ENCODE data around the gene GUCA1C.

Gene GUCA1C

DNA sequence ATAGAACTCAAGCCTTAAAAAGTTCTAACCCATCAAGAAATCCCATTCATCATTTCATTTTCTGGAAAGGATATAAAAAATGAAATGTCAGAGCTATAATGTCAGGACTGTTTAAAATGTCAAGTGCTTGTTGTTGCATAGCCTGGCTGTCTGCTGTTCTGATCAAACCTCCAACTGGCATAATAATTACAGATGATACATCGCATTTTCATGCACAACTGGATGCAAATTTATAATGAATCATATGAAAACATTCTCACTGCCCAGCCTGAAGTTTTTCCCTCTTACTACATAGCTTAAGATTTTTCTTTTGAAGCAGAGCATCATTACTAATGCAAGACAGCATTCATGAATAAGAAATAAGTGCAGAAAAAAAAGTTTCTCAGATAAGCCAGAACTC lies 46.5 kb downstream of the GUCA1C start:
- DNase-seq (ENCODE audit: low read depth), result peak; percentile 1

- DNase-seq (ENCODE audit: low read depth), result no peak
Measured at GRCh38 chr3:108899530-108899929, 54.1 kb downstream of the GUCA1C start.

DNA sequence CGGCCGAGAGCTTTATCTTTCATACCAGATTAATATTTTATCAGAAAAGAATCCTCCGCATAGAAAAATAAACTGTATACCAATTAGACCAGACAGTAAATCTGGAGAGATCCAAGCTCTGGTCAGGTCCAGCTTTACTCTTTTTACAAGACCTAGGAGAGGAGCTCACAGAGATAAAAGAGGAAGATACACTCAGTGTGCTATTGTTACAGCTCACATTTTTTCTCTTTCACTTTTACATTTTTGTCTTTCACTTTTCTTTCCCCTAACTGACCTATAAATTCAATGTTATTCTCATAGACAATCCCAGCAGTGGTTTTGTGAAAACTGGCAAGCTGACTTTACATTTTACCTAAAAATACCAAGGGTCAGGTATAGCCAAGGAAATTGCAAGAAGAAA lies 55.8 kb downstream of the GUCA1C start:
- DNase-seq (ENCODE audit: low read depth), result no peak

DNA sequence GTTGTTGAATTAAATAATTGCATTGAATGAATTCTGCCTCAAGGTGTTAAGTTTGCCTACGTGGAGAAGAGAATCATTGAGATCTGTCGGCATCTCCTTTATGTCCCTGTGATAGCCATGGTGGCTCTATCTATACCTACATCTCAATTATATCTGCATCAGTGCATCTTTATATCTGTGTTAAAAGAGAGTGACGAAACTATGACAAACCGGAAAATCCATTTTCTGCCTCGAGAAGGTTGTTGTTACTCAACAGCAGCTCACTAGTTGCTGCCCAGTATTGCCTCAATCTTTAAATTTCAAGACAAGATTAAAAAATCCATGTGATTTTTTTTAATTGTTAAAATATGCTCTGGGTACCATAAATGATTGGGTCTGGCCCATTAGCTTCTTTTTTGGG lies 58.7 kb downstream of the GUCA1C start:
- no peak for DNase-seq (ENCODE audit: low read depth)

- DNase-seq (ENCODE audit: low read depth), result no peak
Measured at GRCh38 chr3:108891833-108892232, 61.8 kb downstream of the GUCA1C start.

- DNase-seq (ENCODE audit: low read depth), result no peak
Measured at GRCh38 chr3:108887777-108888176, 65.9 kb downstream of the GUCA1C start.

DNA sequence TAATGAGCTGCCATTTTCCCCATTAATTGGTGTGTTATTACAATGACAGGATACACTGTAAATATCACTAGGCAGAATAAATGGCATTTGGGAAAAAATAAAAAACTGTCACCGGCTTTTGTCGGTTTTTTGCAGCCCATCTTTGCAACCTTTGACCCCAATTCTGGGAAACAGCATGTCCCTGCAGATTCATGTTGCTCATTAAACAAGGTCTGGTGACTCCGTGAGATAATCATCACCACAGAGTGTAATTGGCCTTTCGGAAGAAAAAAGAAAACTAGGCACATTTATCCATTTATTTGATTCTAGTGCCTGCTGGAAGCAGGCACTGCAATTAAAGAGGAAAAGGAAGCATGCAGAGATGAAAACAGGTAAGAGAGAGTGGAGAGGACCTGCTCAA lies 66.6 kb downstream of the GUCA1C start:
- no peak for DNase-seq (ENCODE audit: low read depth)

DNA sequence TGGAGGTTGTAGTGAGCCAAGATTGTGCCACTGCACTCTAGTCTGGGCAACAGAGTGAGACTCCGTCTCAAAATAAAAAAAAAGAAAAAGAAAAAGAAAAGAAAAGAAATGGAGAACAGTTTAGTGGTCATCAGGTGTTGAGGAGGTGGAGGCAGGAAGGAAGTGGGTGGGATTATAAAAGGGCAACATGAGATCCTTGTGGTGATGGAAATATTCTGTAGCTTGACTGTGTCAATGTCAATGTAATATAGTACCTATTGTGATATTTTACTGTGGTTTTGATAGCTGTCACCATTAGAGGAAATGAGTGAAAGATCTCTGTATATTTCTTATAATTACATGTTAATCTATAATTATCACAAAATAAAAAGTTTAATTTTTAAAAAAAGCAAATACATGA lies 70.3 kb downstream of the GUCA1C start:
- DNase-seq (ENCODE audit: low read depth), result no peak

- DNase-seq (ENCODE audit: low read depth), result no peak
Measured at GRCh38 chr3:108882762-108883161, 70.9 kb downstream of the GUCA1C start.

DNA sequence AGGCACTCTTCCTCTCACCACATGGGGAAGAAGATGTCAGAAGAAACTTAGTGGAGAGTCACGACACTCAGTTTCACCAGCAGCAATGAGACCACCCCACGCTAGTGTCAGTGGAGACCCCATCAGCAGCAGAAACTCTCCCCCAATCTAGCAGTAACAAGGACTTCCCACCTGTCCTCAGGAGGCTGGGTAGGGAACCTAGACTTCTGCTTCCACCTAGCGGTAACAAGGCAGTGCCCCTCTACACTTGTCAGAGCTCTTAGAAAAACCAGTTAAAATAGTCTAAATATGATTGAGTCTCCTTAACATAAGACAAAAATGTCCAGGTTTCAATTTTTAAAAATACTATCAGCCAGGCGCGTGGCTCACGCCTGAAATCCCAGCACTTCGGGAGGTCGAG lies 73.8 kb downstream of the GUCA1C start:
- no peak for DNase-seq (ENCODE audit: low read depth)

DNA sequence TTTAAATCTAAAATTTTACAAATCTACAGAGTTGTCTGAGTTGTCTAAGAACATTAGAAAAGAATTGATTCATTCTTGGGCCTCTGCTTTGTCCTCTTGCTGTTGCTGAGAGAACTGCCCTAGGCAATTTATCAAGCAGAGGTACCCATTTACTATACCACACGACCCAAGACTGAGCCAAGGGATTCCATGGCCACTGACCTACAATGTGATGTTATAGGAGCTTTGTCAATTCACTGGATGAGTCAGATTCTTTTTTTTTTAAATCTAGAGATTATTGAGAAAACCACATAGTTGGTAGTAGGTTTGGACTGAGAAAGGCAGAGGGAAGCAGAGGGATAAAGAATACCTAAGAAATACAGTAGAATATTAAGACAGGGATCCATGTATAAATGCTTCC lies 75.8 kb downstream of the GUCA1C start:
- DNase-seq (ENCODE audit: low read depth), result peak; percentile 3

DNA sequence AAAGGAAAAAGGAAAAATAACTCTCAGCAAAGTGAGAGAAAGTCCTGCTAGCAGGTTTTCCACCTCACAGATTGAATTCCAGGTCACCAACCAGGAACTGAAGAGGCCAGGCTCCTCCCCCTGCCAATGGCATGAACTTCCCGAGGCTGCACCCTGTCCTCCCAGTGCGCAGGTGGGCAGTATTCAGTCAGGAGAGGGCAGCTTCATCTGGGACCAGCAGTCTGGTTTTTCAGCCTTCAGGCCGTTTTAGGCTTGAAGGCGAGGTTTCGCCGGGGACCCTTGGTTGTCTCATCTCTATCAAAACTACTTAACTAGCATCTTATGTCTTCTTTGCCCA lies 89.9 kb downstream of the GUCA1C start:
- DNase-seq (ENCODE audit: low read depth), result no peak

DNA sequence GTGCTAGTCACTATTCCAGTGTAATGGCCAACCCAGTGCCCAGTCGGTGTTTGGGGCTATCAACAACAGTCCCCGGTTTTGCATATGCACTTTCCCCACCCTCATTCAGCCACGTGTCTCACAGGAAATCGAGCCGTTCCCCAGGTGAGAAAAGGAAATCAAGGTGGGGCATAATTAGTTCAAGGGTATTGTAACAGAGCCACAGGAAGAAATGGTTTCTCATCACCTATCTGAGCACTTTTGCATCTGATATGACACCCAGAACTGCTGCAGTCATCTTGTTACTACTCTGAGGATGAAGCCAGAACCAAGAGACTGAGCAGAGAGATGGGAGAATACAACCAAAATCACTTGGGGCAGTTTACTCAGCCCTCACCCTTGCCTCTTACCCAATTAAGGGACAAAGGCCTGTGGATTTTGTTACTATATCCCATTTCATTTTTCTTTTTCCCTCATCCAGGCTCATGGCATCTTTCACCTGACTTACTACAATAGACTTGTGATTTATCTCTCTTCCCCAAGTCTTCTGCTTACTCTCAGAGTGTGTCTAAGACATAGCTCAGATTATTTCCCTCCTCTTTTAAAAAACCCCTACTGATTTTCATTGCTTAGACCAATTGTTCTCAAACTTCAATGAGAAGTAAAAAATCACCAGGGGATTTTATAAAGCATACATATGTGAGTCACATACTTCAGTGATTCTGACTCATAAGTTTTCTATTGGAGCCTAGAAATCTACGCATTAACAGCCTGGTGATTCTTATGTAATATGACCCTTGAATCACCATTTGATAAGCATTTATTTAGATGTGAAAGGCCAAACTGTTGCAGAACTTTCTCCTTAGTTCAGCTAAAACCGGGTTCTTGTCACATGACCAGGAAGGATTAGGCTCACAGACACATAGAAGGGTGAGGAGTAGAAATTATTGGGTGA lies 90.5 kb downstream of the GUCA1C start:
- DNase-seq (ENCODE audit: low read depth), result peak; percentile 93

- DNase-seq (ENCODE audit: low read depth), result no peak
Measured at GRCh38 chr3:108861401-108861800, 92.3 kb downstream of the GUCA1C start.

All from iris pigment epithelial cell (primary cell).